Endothelial cell of umbilical vein (primary cell): Measurements from ENCODE around the gene CCDC186. TPM values are rescaled to one million over a fixed set of nuclear protein-coding genes. Genes with fewer than 3 reads are reported as not detected.

Experiments used
- BruUV-seq: library from RNA; stranded (reverse); fragments of 400-500 nt; replicated peaks from 2 replicates; lab custom pipeline; 2021; lab: Mats Ljungman, UMichigan
- CTCF ChIA-PET: fragments of 300-600, 350-600 bp; sonication (Branson Sonifier 250); formaldehyde crosslinking; loops from one replicate; lab custom pipeline; 2021; ENCODE audit warnings: antibody characterized with exemption, inconsistent platforms; lab: Charles Lee
- POLR2A ChIA-PET: fragments of 300-600, 350-600 bp; sonication (Branson Sonifier 250); formaldehyde crosslinking; loops from one replicate; lab custom pipeline; 2021; ENCODE audit warnings: antibody characterized with exemption, inconsistent platforms; lab: Charles Lee
- DNase-seq: peaks from one replicate; pipeline ENCODE4 v3.0.0-alpha.2; 2011; ENCODE audit warnings: low read depth, low spot score
- FAIRE-seq: peaks from 2 replicates; lab custom pipeline; 2011; peaks lifted over from hg19 to GRCh38; lab: Jason Lieb, UNC
- H2AFZ ChIP-seq: 2 replicates; pipeline ENCODE4 v1.6.0; 2012; ENCODE audit warnings: low read depth, low read length, control low read depth, inconsistent platforms
- H3K27ac ChIP-seq: 2 replicates; pipeline ENCODE4 v1.5.1; 2011; ENCODE audit warnings: low read depth, mild to moderate bottlenecking, control low read depth, low read length, moderate library complexity; ENCODE audit not compliant: insufficient read depth
- H3K27me3 ChIP-seq, 2 experiments: 2 replicates each; pipeline versions ENCODE4 v1.6.0 to v1.6.1; 2011; ENCODE audit warnings: low read length in 2 of 2, mixed read lengths in 1 of 2; ENCODE audit not compliant: control insufficient read depth in 2 of 2, insufficient read depth in 2 of 2
- H3K36me3 ChIP-seq, 2 experiments: 2 replicates in 1 of 2; 3 replicates in 1 of 2; pipeline ENCODE4 v1.5.1; 2011; ENCODE audit warnings: low read length in 2 of 2, mild to moderate bottlenecking in 1 of 2, moderate library complexity in 1 of 2; ENCODE audit not compliant: control insufficient read depth in 2 of 2, insufficient read depth in 2 of 2; ENCODE audit errors: extremely low read depth in 1 of 2
- H3K4me1 ChIP-seq: 3 replicates; pipeline ENCODE4 v1.5.1; 2011; ENCODE audit warnings: mild to moderate bottlenecking, low read length; ENCODE audit not compliant: control insufficient read depth, insufficient read depth; ENCODE audit errors: extremely low read depth
- H3K4me2 ChIP-seq: 2 replicates; pipeline ENCODE4 v1.6.1; 2011; ENCODE audit warnings: low read length, control low read depth, mixed read lengths; ENCODE audit not compliant: insufficient read depth
- H3K4me3 ChIP-seq, 3 experiments: fragments of 200-600 bp in 1 of 3; sonication (generic), shearing (Covaris generic) in 1 of 3; replicated peaks in 1 of 3; 2 replicates each; pipeline ENCODE4 v1.5.1; 2011 to 2016; ENCODE audit warnings: control low read depth in 3 of 3, low read length in 3 of 3, mild to moderate bottlenecking in 2 of 3, inconsistent platforms in 1 of 3, low read depth in 1 of 3, moderate library complexity in 1 of 3; ENCODE audit not compliant: insufficient read depth in 1 of 3
- H3K79me2 ChIP-seq: 2 replicates; pipeline ENCODE4 v1.6.0; 2012; ENCODE audit warnings: low read length, inconsistent platforms; ENCODE audit not compliant: control insufficient read depth, insufficient read depth
- H3K9ac ChIP-seq: replicated peaks from 2 replicates; pipeline ENCODE3; 2011; ENCODE audit warnings: low read length, control low read depth; ENCODE audit not compliant: insufficient read depth; ENCODE audit errors: extremely low read depth
- H3K9me1 ChIP-seq: replicated peaks from 3 replicates; pipeline ENCODE4 v1.6.0; 2011; ENCODE audit warnings: mild to moderate bottlenecking, low read length; ENCODE audit not compliant: control insufficient read depth, insufficient read depth; ENCODE audit errors: extremely low read depth
- H3K9me3 ChIP-seq: replicated peaks from 2 replicates; pipeline ENCODE4 v1.5.1; 2012; ENCODE audit warnings: low read length, inconsistent platforms; ENCODE audit not compliant: control insufficient read depth, insufficient read depth
- H4K20me1 ChIP-seq: replicated peaks from 2 replicates; pipeline ENCODE3; 2011; ENCODE audit warnings: mild to moderate bottlenecking, low read length; ENCODE audit not compliant: control insufficient read depth, insufficient read depth; ENCODE audit errors: extremely low read depth
- EZH2 ChIP-seq: IDR thresholded peaks from 2 replicates; pipeline ENCODE4 v1.6.1; 2012; ENCODE audit warnings: borderline replicate concordance, low read depth, mild to moderate bottlenecking, moderate library complexity, low read length, inconsistent platforms; ENCODE audit not compliant: severe bottlenecking
- FOS ChIP-seq: IDR thresholded peaks from 2 replicates; pipeline ENCODE4 v1.6.1; 2011; ENCODE audit warnings: mild to moderate bottlenecking, low read length, moderate library complexity, borderline replicate concordance; ENCODE audit not compliant: insufficient read depth
- GATA2 ChIP-seq: IDR thresholded peaks from 2 replicates; pipeline ENCODE4 v1.7.0; 2011; ENCODE audit warnings: low read depth, mild to moderate bottlenecking, moderate library complexity, mixed read lengths, low read length; ENCODE audit not compliant: insufficient read length, insufficient read depth
- JUN ChIP-seq: IDR thresholded peaks from 2 replicates; pipeline ENCODE4 v1.6.1; 2011; ENCODE audit warnings: borderline replicate concordance, low read depth; ENCODE audit not compliant: insufficient read length, insufficient read depth
- MYC ChIP-seq: IDR thresholded peaks from one replicate; pipeline ENCODE4 v1.6.1; 2011; ENCODE audit warnings: mild to moderate bottlenecking, low read depth, low read length
- POLR2A ChIP-seq: IDR thresholded peaks from 2 replicates; pipeline ENCODE4 v1.6.1; 2012; ENCODE audit warnings: low read depth, mild to moderate bottlenecking, control low read depth, low read length
- POLR2AphosphoS5 ChIP-seq: IDR thresholded peaks from 2 replicates; pipeline ENCODE4 v1.6.1; 2012; ENCODE audit warnings: low read depth, mild to moderate bottlenecking, control low read depth, low read length, moderate library complexity; ENCODE audit not compliant: insufficient read depth
- dilution Hi-C: fragments of 300-500 bp; cut with MboI; formaldehyde crosslinking; loops from one replicate; pipeline ENCODE4 v1.15.0; 2019; ENCODE audit warnings: low sequenced_read_pairs; ENCODE audit not compliant: extremely low pct_ligation_motif_present
- intact Hi-C: fragments of 100-400 bp; cut with micrococcal nuclease; formaldehyde crosslinking; loops from one replicate; pipeline ENCODE4 v1.10.0; 2022
- polyA plus RNA-seq, 4 experiments: library from polyadenylated mRNA; depleted of rRNA in 3 of 4; stranded (reverse) in 3 of 4; unstranded in 1 of 4; fragments of >200 nt; gene quantifications; 2 replicates each; pipeline versions ENCODE4 v1.2.1 to v1.2.3, GENCODE V29; 2011 to 2012; ENCODE audit warnings: missing spikeins in 1 of 4
- total RNA-seq: library from RNA; stranded (reverse); gene quantifications from 2 replicates; pipeline ENCODE4 v1.2.3, GENCODE V29; 2021
- TF ChIP-seq, protein P1 (sequence below): IDR thresholded peaks from 2 replicates; pipeline ENCODE4 v1.6.1; 2011; ENCODE audit not compliant: insufficient read depth, insufficient read length
- TF ChIP-seq, protein P2 (sequence below), 2 donors: IDR thresholded peaks; 1 replicate in 1 of 2; 2 replicates in 1 of 2; pipeline ENCODE4 v1.5.1; 2011; ENCODE audit warnings: low read length in 2 of 2, mild to moderate bottlenecking in 2 of 2, moderate library complexity in 2 of 2, control low read depth in 1 of 2, inconsistent platforms in 1 of 2, low read depth in 1 of 2; ENCODE audit not compliant: insufficient read depth in 1 of 2; ENCODE audit errors: extremely low read depth in 1 of 2

The CCDC186 gene
- total and polyA plus RNA-seq, 2 donors (not counting 3 experiments of a cell fraction or from before 2014, with no cell fraction given) = 1.8 to 13.4 TPM

DNA sequence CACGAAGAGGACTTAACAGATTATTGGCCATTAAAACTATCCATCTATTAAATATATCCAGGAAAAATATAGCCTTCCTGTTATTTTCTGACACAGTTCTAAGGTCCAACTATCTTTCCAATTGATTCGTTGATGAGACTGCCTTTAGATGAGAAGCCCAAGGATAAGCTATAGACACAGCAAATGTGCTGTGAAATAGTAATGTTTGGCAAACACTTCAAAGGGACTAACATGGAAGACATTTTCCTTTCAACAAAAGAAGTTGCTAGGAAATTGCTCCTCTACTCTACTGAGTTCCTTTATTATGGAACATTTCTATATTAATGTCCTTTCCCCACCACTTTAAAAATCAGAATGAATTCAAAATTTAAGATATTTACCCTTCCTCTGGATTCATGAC is 38.5 kb downstream of the CCDC186 start:
- ChIA-PET CTCF (no interaction called here), POLR2A (no interaction called here)
- Histone ChIP-seq H4K20me1 (no peaks in the 10 kb centered on the region), H3K9ac (no peak overlapping the region), H3K79me2 (no peaks in the 10 kb centered on the region), H3K36me3 (peaks cover 2 to 7% of the 10 kb centered on the region in 2 experiments), H3K4me3 (no peak overlapping the region), H3K4me1 (peaks cover 6% of the 10 kb centered on the region), H2AFZ (no peak overlapping the region), H3K27ac (no peak overlapping the region), H3K27me3 (no peaks in the 10 kb centered on the region), H3K9me3 (no peaks in the 10 kb centered on the region), H3K9me1 (no peaks in the 10 kb centered on the region), H3K4me2 (no peak overlapping the region)
- TF ChIP-seq EZH2 = no peak
- TF ChIP-seq, protein P1, sequence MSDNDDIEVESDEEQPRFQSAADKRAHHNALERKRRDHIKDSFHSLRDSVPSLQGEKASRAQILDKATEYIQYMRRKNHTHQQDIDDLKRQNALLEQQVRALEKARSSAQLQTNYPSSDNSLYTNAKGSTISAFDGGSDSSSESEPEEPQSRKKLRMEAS = no peak
- TF ChIP-seq FOS = no peak
- TF ChIP-seq, protein P2, sequence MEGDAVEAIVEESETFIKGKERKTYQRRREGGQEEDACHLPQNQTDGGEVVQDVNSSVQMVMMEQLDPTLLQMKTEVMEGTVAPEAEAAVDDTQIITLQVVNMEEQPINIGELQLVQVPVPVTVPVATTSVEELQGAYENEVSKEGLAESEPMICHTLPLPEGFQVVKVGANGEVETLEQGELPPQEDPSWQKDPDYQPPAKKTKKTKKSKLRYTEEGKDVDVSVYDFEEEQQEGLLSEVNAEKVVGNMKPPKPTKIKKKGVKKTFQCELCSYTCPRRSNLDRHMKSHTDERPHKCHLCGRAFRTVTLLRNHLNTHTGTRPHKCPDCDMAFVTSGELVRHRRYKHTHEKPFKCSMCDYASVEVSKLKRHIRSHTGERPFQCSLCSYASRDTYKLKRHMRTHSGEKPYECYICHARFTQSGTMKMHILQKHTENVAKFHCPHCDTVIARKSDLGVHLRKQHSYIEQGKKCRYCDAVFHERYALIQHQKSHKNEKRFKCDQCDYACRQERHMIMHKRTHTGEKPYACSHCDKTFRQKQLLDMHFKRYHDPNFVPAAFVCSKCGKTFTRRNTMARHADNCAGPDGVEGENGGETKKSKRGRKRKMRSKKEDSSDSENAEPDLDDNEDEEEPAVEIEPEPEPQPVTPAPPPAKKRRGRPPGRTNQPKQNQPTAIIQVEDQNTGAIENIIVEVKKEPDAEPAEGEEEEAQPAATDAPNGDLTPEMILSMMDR (IDR thresholded peaks at IDR 0.05; ENCODE audit: extremely low read depth in 1 of 2, insufficient read depth in 1 of 2, low read depth in 1 of 2, low read length in 2 of 2) = no peak
- no peak for TF ChIP-seq POLR2A
- TF ChIP-seq GATA2 = no peak
- TF ChIP-seq JUN = no peak
- no peak for TF ChIP-seq POLR2AphosphoS5
- TF ChIP-seq MYC = no peak
- dilution Hi-C loops = no loop called here
- no peak for FAIRE-seq
- DNase-seq = no peak
- intact Hi-C loops = no loop called here
- no TSS peak for BruUV-seq
